IMR-90 (cell line): ENCODE data around the gene FOXO1. TPM values are rescaled to one million over a fixed set of nuclear protein-coding genes. Genes with fewer than 3 reads are reported as not detected.

Experiments
- ATAC-seq: fragments of 200-7000 bp; cut with Tn5 transposase; 2 replicates; pipeline ENCODE4 v1.9.1; 2020; ENCODE audit warnings: low read depth, mild to moderate bottlenecking, moderate library complexity
- BruUV-seq: library from RNA; stranded (reverse); fragments of 400-500 nt; replicated peaks from 2 replicates; lab custom pipeline; 2021; lab: Mats Ljungman, UMichigan
- CTCF ChIA-PET: fragments of 300-600 bp; formaldehyde crosslinking; extraction: SDS; loops from one replicate; lab custom pipeline; 2021; ENCODE audit warnings: antibody characterized with exemption; lab: Yijun Ruan, JAX
- POLR2A ChIA-PET: fragments of 300-600 bp; sonication (Branson Sonifier 250); formaldehyde crosslinking; loops from one replicate; lab custom pipeline; 2022; ENCODE audit warnings: antibody characterized with exemption; ENCODE audit not compliant: unreplicated experiment; lab: Charles Lee
- DNase-seq: peaks from one replicate; pipeline ENCODE4 v3.0.0; 2013
- H2AFZ ChIP-seq: replicated peaks from 2 replicates; pipeline ENCODE3; 2013; ENCODE audit warnings: low read length, mild to moderate bottlenecking; ENCODE audit not compliant: poor library complexity
- H2AK5ac ChIP-seq: 2 replicates; pipeline ENCODE4 v1.6.1; 2013; ENCODE audit warnings: low read depth, low read length, inconsistent platforms
- H2AK9ac ChIP-seq: replicated peaks from 2 replicates; pipeline ENCODE3; 2013; ENCODE audit warnings: mild to moderate bottlenecking, low read depth, low read length, moderate library complexity; ENCODE audit not compliant: poor library complexity
- H2BK120ac ChIP-seq: 2 replicates; pipeline ENCODE4 v1.6.1; 2013; ENCODE audit warnings: low read depth, low read length, inconsistent platforms
- H2BK15ac ChIP-seq: 3 replicates; pipeline ENCODE4 v1.6.1; 2013; ENCODE audit warnings: low read depth, low read length, inconsistent platforms
- H2BK20ac ChIP-seq: 2 replicates; pipeline ENCODE4 v1.6.1; 2013; ENCODE audit warnings: low read depth, mild to moderate bottlenecking, inconsistent platforms, low read length, moderate library complexity
- H2BK5ac ChIP-seq: 2 replicates; pipeline ENCODE4 v1.6.1; 2013; ENCODE audit warnings: mild to moderate bottlenecking, low read depth, low read length, inconsistent platforms; ENCODE audit not compliant: poor library complexity, severe bottlenecking
- H3K14ac ChIP-seq: replicated peaks from 2 replicates; pipeline ENCODE4 v1.6.1; 2013; ENCODE audit warnings: low read depth, low read length, inconsistent platforms
- H3K18ac ChIP-seq: 2 replicates; pipeline ENCODE4 v1.6.1; 2013; ENCODE audit warnings: low read depth, low read length, control low read depth
- H3K23ac ChIP-seq: 2 replicates; pipeline ENCODE4 v1.6.1; 2013; ENCODE audit warnings: low read depth, low read length, inconsistent platforms
- H3K27ac ChIP-seq: 2 replicates; pipeline ENCODE4 v1.5.1; 2013; ENCODE audit warnings: mild to moderate bottlenecking, control low read depth, low read length; ENCODE audit not compliant: insufficient read depth
- H3K27me3 ChIP-seq: 2 replicates; pipeline ENCODE4 v1.6.1; 2013; ENCODE audit warnings: low read length; ENCODE audit not compliant: control insufficient read depth, insufficient read depth
- H3K36me3 ChIP-seq: 2 replicates; pipeline ENCODE4 v1.6.1; 2013; ENCODE audit warnings: low read length, mixed read lengths; ENCODE audit not compliant: control insufficient read depth, insufficient read depth
- H3K4ac ChIP-seq: 2 replicates; pipeline ENCODE4 v1.6.1; 2013; ENCODE audit warnings: low read depth, low read length, inconsistent platforms
- H3K4me1 ChIP-seq: 2 replicates; pipeline ENCODE4 v1.6.1; 2013; ENCODE audit warnings: low read length, mixed read lengths; ENCODE audit not compliant: control insufficient read depth, insufficient read depth
- H3K4me2 ChIP-seq: 2 replicates; pipeline ENCODE4 v1.6.1; 2013; ENCODE audit warnings: low read depth, mild to moderate bottlenecking, control low read depth, low read length, moderate library complexity
- H3K4me3 ChIP-seq: 2 replicates; pipeline ENCODE4 v1.5.1; 2013; ENCODE audit warnings: low read depth, mild to moderate bottlenecking, control low read depth, low read length, moderate library complexity; ENCODE audit not compliant: insufficient read depth
- H3K56ac ChIP-seq: 2 replicates; pipeline ENCODE4 v1.6.1; 2013; ENCODE audit warnings: low read length, inconsistent platforms; ENCODE audit not compliant: insufficient read depth; ENCODE audit errors: extremely low read depth
- H3K79me1 ChIP-seq, 2 experiments: 2 replicates each; pipeline ENCODE4 v1.6.1; 2013; ENCODE audit warnings: low read length in 2 of 2, inconsistent platforms in 1 of 2, low read depth in 1 of 2
- H3K9ac ChIP-seq: 2 replicates; pipeline ENCODE4 v1.6.1; 2013; ENCODE audit warnings: low read depth, low read length, control low read depth
- H3K9me1 ChIP-seq: 2 replicates; pipeline ENCODE4 v1.6.1; 2013; ENCODE audit warnings: low read length, inconsistent platforms; ENCODE audit not compliant: insufficient read depth
- H3K9me3 ChIP-seq: 2 replicates; pipeline ENCODE4 v1.6.1; 2013; ENCODE audit warnings: low read length; ENCODE audit not compliant: control insufficient read depth, insufficient read depth
- H4K20me1 ChIP-seq: 2 replicates; pipeline ENCODE4 v1.6.1; 2013; ENCODE audit warnings: low read length, inconsistent platforms; ENCODE audit not compliant: insufficient read depth
- H4K5ac ChIP-seq: 2 replicates; pipeline ENCODE4 v1.6.1; 2013; ENCODE audit warnings: mild to moderate bottlenecking, low read depth, low read length, control low read depth
- H4K8ac ChIP-seq, 2 experiments: 2 replicates each; pipeline ENCODE4 v1.6.1; 2013; ENCODE audit warnings: low read depth in 2 of 2, low read length in 2 of 2, control low read depth in 1 of 2, inconsistent platforms in 1 of 2
- H4K91ac ChIP-seq: 2 replicates; pipeline ENCODE4 v1.6.1; 2013; ENCODE audit warnings: low read depth, low read length, inconsistent platforms; ENCODE audit not compliant: insufficient read depth
- BHLHE40 ChIP-seq: fragments of 150-350 bp; IDR thresholded peaks from 2 replicates; pipeline ENCODE4 v1.6.1; 2016; ENCODE audit warnings: mild to moderate bottlenecking, low read depth, low read length
- POLR2A ChIP-seq: IDR thresholded peaks from 2 replicates; pipeline ENCODE4 v1.6.1; 2012; ENCODE audit warnings: mild to moderate bottlenecking, low read depth, low read length
- RCOR1 ChIP-seq: IDR thresholded peaks from 2 replicates; pipeline ENCODE4 v1.6.1; 2012; ENCODE audit warnings: mild to moderate bottlenecking, low read length, improper control_type of control experiment; ENCODE audit not compliant: insufficient replicate concordance
- SMC3 ChIP-seq: fragments of 150-350 bp; IDR thresholded peaks from 2 replicates; pipeline ENCODE4 v1.6.1; 2016; ENCODE audit warnings: low read depth, mild to moderate bottlenecking, antibody characterized with exemption, low read length, moderate library complexity
- WGBS, 2 experiments: methylation state at CpG; one replicate each; pipeline versions ENCODE4 v1.1.5 to v1.1.7; 2013; ENCODE audit warnings: missing lambda C conversion rate in 2 of 2; ENCODE audit not compliant: insufficient read length in 1 of 2; ENCODE audit errors: extremely low coverage in 2 of 2; 5-methylcytosine and 5-hydroxymethylcytosine counted together
- dilution Hi-C: fragments of 300-500 bp; cut with HindIII; formaldehyde crosslinking; loops from one replicate; pipeline ENCODE4 v1.14.3; 2018; ENCODE audit warnings: low sequenced_read_pairs; ENCODE audit not compliant: unreplicated experiment
- in situ Hi-C: fragments of 300-500 bp; cut with MboI; formaldehyde crosslinking; loops from 3 replicates; pipeline ENCODE4 v1.14.3; 2019; ENCODE audit warnings: low sequenced_read_pairs, inconsistent platforms, mixed read lengths
- intact Hi-C: fragments of 100-400 bp; cut with micrococcal nuclease; formaldehyde crosslinking; loops from 2 replicates; pipeline ENCODE4 v1.10.0; 2022
- polyA plus RNA-seq, 3 experiments: library from polyadenylated mRNA; depleted of rRNA; stranded (reverse); fragments of >200 nt; gene quantifications; 2 replicates each; pipeline ENCODE4 v1.2.3, GENCODE V29; 2012; ENCODE audit warnings: low replicate concordance in 1 of 3
- total RNA-seq: library from RNA; depleted of rRNA; stranded (reverse); fragments of >200 nt; gene quantifications from 2 replicates; pipeline ENCODE4 v1.2.3, GENCODE V29; 2012
- TF ChIP-seq, protein P1 (sequence below): fragments of 150-350 bp; IDR thresholded peaks from 2 replicates; pipeline ENCODE4 v1.6.1; 2017; ENCODE audit warnings: mild to moderate bottlenecking, antibody characterized with exemption, low read length, low read depth

The FOXO1 gene
- total and polyA plus RNA-seq, 2 of the 4 experiments (the other 2 are of a cell fraction), result 0.12 to 0.18 TPM

DNA sequence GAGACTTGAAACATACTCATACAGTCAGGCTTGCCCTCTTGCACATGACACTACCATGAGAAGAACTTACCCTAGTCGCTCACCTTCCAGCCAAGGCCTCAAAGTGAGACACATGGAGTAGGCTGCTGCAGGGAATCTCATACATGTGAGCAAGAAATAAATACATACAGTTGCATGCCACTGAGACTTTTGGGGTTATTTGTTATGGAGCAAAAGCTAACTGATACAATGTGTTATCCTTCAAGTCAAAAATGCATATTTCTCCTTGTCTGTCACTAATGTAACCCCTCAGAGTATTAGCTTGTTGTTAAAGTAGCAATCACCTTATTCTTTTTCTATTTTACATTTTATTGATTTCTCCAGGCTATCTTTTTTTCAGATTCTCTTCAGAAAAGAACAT lies 58.1 kb downstream of the FOXO1 start:
- CTCF ChIA-PET, result interaction anchor here (0.5 kb wide), 1 partner anchor 297 kb away, joined by 7 read pairs; no protein-coding TSS in a partner anchor
- H3K9ac ChIP-seq, result no peak overlapping the region
- WGBS, 2 experiments, result no CpG with 5 or more reads among the region's 1 CpG
- H3K9me3 ChIP-seq, result no peaks in the 10 kb centered on the region
- H2BK120ac ChIP-seq, result no peak overlapping the region
- DNase-seq (no peak), ATAC-seq (no peak)
- H3K9me1 ChIP-seq, result no peaks in the 10 kb centered on the region
- H3K27me3 ChIP-seq, result no peaks in the 10 kb centered on the region
- no peak overlapping the region for H3K14ac ChIP-seq
- BruUV-seq, result no TSS peak
- dilution Hi-C loops (no loop called here), in situ Hi-C loops (no loop called here), intact Hi-C loops (no loop called here)
- H2BK20ac ChIP-seq, result no peak overlapping the region
- H3K4me3 ChIP-seq, result no peak overlapping the region
- no peak overlapping the region for H4K91ac ChIP-seq
- no peak overlapping the region for H2AK9ac ChIP-seq
- H3K79me1 ChIP-seq, result no peaks in the 10 kb centered on the region
- H3K56ac ChIP-seq, result no peak overlapping the region
- H4K8ac ChIP-seq, result no peak overlapping the region
- H2AFZ ChIP-seq, result no peak overlapping the region
- no peak overlapping the region for H4K5ac ChIP-seq
- H3K4me2 ChIP-seq, result no peak overlapping the region
- H3K18ac ChIP-seq, result no peak overlapping the region
- no peaks in the 10 kb centered on the region for H3K4me1 ChIP-seq
- H3K4ac ChIP-seq, result no peak overlapping the region
- H2BK15ac ChIP-seq, result no peak overlapping the region
- no peaks in the 10 kb centered on the region for H3K36me3 ChIP-seq
- no peak overlapping the region for H3K27ac ChIP-seq
- TF ChIP-seq POLR2A (no peak), SMC3 (no peak), BHLHE40 (no peak), RCOR1 (no peak)
- TF ChIP-seq, protein P1, sequence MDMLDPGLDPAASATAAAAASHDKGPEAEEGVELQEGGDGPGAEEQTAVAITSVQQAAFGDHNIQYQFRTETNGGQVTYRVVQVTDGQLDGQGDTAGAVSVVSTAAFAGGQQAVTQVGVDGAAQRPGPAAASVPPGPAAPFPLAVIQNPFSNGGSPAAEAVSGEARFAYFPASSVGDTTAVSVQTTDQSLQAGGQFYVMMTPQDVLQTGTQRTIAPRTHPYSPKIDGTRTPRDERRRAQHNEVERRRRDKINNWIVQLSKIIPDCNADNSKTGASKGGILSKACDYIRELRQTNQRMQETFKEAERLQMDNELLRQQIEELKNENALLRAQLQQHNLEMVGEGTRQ, result no peak
- POLR2A ChIA-PET, result no interaction called here
- no peak overlapping the region for H3K23ac ChIP-seq
- H4K20me1 ChIP-seq, result no peaks in the 10 kb centered on the region
- H2BK5ac ChIP-seq, result no peak overlapping the region
- H2AK5ac ChIP-seq, result no peak overlapping the region
